ENCODE measurements around the gene SYT2.

DNA sequence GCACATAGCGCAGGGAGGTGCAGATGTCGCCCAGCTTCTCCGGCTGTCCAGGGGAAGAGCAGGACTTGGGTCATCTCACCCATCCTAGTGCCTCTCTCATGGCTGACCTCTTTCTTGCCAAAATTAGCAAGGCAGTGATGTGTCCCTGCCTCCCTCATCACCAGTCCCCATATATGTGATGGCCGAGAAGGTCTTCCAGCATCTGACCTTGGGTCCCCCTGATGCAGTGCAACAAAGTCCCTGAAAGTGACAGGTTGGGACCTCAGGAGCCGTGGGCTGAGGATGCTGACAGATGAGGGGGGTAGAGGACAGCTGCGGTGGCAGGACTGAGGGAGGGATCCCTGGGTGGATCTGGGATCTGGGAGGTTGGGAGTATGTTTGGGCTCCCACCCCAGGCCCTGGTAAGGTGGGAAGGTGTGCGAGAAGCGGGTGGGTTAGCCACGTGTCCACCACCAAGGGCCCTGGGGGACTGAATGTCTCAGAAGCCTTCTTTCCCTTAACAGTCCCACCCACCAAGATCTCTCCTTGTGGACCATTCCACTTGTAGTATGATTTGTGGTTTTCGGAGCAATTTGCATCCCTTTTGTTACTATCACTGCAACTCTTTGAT, 109.7 kb downstream of the SYT2 start:
- TF ChIP-seq, protein P1, sequence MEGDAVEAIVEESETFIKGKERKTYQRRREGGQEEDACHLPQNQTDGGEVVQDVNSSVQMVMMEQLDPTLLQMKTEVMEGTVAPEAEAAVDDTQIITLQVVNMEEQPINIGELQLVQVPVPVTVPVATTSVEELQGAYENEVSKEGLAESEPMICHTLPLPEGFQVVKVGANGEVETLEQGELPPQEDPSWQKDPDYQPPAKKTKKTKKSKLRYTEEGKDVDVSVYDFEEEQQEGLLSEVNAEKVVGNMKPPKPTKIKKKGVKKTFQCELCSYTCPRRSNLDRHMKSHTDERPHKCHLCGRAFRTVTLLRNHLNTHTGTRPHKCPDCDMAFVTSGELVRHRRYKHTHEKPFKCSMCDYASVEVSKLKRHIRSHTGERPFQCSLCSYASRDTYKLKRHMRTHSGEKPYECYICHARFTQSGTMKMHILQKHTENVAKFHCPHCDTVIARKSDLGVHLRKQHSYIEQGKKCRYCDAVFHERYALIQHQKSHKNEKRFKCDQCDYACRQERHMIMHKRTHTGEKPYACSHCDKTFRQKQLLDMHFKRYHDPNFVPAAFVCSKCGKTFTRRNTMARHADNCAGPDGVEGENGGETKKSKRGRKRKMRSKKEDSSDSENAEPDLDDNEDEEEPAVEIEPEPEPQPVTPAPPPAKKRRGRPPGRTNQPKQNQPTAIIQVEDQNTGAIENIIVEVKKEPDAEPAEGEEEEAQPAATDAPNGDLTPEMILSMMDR (IDR thresholded peaks at IDR 0.05; ENCODE audit: borderline replicate concordance, extremely low read depth, low read length, poor library complexity, severe bottlenecking) = no peak
- TF ChIP-seq EZH2 (IDR thresholded peaks at IDR 0.05; ENCODE audit: borderline replicate concordance, low read depth, low read length, severe bottlenecking) = no peak

Measured in DND-41 (cell line).